ENCODE results near the gene ALPK1.

DNA sequence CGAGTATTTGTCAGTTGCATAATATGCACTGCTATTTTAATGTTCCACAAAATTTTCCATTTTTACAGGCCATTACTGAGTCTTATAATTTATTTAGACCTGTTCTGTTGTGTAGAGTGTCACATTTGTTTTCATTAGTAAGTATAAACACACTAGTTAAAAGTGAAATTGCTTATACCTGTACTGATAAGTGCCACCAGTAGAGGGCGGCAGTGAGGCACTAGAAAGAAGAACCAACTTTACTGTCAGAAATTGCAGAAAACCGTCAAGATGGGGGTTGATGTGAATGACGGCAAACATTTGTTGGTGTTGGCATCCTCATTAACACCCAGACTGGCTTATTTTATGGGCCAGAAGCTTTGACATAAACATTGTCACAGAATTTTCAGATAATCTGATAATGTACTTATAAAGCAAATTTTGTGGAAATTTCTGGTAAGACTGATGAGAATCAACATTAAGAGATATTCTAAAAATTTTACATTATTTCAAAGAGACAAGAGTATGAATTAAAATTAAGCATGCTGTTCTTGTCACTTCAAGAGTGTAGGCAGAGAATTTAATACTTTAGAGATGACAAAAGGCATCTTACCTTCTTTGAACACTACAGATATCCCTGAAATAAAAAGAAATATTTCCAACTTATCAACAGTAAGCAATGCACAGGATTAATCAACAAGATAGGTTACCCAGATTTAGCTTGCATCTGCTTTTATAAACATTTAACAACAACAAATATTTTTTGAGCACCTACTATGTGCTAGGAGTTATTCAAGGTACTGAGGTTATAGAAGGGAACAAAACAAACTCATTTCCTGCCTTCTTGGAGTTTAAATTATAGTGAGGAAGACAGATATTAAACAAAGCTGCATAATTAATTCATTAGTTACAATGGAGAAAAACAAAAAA lies 24.9 kb downstream of the ALPK1 start:
- TF ChIP-seq, protein P1, sequence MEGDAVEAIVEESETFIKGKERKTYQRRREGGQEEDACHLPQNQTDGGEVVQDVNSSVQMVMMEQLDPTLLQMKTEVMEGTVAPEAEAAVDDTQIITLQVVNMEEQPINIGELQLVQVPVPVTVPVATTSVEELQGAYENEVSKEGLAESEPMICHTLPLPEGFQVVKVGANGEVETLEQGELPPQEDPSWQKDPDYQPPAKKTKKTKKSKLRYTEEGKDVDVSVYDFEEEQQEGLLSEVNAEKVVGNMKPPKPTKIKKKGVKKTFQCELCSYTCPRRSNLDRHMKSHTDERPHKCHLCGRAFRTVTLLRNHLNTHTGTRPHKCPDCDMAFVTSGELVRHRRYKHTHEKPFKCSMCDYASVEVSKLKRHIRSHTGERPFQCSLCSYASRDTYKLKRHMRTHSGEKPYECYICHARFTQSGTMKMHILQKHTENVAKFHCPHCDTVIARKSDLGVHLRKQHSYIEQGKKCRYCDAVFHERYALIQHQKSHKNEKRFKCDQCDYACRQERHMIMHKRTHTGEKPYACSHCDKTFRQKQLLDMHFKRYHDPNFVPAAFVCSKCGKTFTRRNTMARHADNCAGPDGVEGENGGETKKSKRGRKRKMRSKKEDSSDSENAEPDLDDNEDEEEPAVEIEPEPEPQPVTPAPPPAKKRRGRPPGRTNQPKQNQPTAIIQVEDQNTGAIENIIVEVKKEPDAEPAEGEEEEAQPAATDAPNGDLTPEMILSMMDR (IDR thresholded peaks at IDR 0.05 in 4 of 5, conservative IDR thresholded peaks at IDR 0.05 in 1 of 5): peak; percentile 60 to 85 (median 66)
- no peak for TF ChIP-seq POLR2A (IDR thresholded peaks at IDR 0.05)

All from gastrocnemius medialis (tissue), 4 donors.